ENCODE data around the gene SFSWAP.

SFSWAP gene

GRCh38 chr12:131709226-131709625 lies 1.7 kb upstream of the SFSWAP start:
- Histone ChIP-seq H3F3A (ENCODE audit: control insufficient read depth, insufficient read depth) (no peaks in the 10 kb centered on the region), H3K79me2 (ENCODE audit: control insufficient read depth, low read length) (peaks cover 43% of the 10 kb centered on the region), H3K36me3 (ENCODE audit: control insufficient read depth, low read length) (peaks cover 21% of the 10 kb centered on the region), H3K27ac (ENCODE audit: low read depth, low read length) (no peak overlapping the region), H3K4me3 (ENCODE audit: low read length) (no peak overlapping the region), H3K4me1 (ENCODE audit: control insufficient read depth, low read length) (peaks cover 21% of the 10 kb centered on the region), H3K4me2 (ENCODE audit: low read length) (peak overlapping the region; percentile 92; the same call in 1 of the 2 replicates), H3K27me3 (ENCODE audit: control insufficient read depth, low read length) (no peaks in the 10 kb centered on the region), H4K20me1 (ENCODE audit: control insufficient read depth, insufficient read depth, low read depth, low read length) (peaks cover 6% of the 10 kb centered on the region; the same call in 1 of the 2 replicates), H3K9me3 (ENCODE audit: control insufficient read depth, insufficient read depth, low read length) (no peaks in the 10 kb centered on the region), H3K9me2 (replicated peaks; ENCODE audit: control insufficient read depth, low read length) (no peaks in the 10 kb centered on the region)
- no peak for TF ChIP-seq CTCF (IDR thresholded peaks at IDR 0.05; ENCODE audit: low read depth, low read length, poor library complexity, severe bottlenecking)
- no peak for TF ChIP-seq EZH2phosphoT487 (IDR thresholded peaks at IDR 0.05; ENCODE audit: borderline replicate concordance, low read length)

- H3K36me3 ChIP-seq (ENCODE audit: control insufficient read depth, low read length): peaks cover 46% of the 10 kb centered on the region
These were observed 788 bp downstream of the SFSWAP start for GRCh38 chr12:131711551-131712205.

GRCh38 chr12:131713349-131713748 lies 2.5 kb downstream of the SFSWAP start:
- peaks cover 60% of the 10 kb centered on the region for H3K79me2 ChIP-seq (ENCODE audit: control insufficient read depth, low read length)
- peak overlapping the region; percentile 92; the same call in 1 of the 2 replicates for H3K4me2 ChIP-seq (ENCODE audit: low read length)
- no peak overlapping the region for H3K4me3 ChIP-seq (ENCODE audit: low read length)
- TF ChIP-seq CTCF (IDR thresholded peaks at IDR 0.05; ENCODE audit: low read depth, low read length, poor library complexity, severe bottlenecking) (no peak), EZH2phosphoT487 (IDR thresholded peaks at IDR 0.05; ENCODE audit: borderline replicate concordance, low read length) (no peak)
- no peaks in the 10 kb centered on the region for H3K27me3 ChIP-seq (ENCODE audit: control insufficient read depth, low read length)
- H3F3A ChIP-seq (ENCODE audit: control insufficient read depth, insufficient read depth): no peaks in the 10 kb centered on the region
- H3K27ac ChIP-seq (ENCODE audit: low read depth, low read length): no peak overlapping the region
- H3K9me2 ChIP-seq (replicated peaks; ENCODE audit: control insufficient read depth, low read length): no peaks in the 10 kb centered on the region
- H3K36me3 ChIP-seq (ENCODE audit: control insufficient read depth, low read length): peaks cover 62% of the 10 kb centered on the region
- H3K9me3 ChIP-seq (ENCODE audit: control insufficient read depth, insufficient read depth, low read length): no peaks in the 10 kb centered on the region
- H4K20me1 ChIP-seq (ENCODE audit: control insufficient read depth, insufficient read depth, low read depth, low read length): peaks cover 6% of the 10 kb centered on the region; the same call in 1 of the 2 replicates
- peaks cover 21% of the 10 kb centered on the region for H3K4me1 ChIP-seq (ENCODE audit: control insufficient read depth, low read length)

More at GRCh38 chr12:131711551-131712205, 788 bp downstream of the SFSWAP start:
- TF ChIP-seq CTCF (IDR thresholded peaks at IDR 0.05; ENCODE audit: low read depth, low read length, poor library complexity, severe bottlenecking) (no peak), EZH2phosphoT487 (IDR thresholded peaks at IDR 0.05; ENCODE audit: borderline replicate concordance, low read length) (no peak)
- Histone ChIP-seq H3K9me3 (ENCODE audit: control insufficient read depth, insufficient read depth, low read length) (no peaks in the 10 kb centered on the region), H3K9me2 (replicated peaks; ENCODE audit: control insufficient read depth, low read length) (no peaks in the 10 kb centered on the region), H3K4me2 (ENCODE audit: low read length) (peak overlapping the region; percentile 92), H4K20me1 (ENCODE audit: control insufficient read depth, insufficient read depth, low read depth, low read length) (peaks cover 6% of the 10 kb centered on the region; the same call in 1 of the 2 replicates), H3K4me1 (ENCODE audit: control insufficient read depth, low read length) (peaks cover 21% of the 10 kb centered on the region), H3K27me3 (ENCODE audit: control insufficient read depth, low read length) (no peaks in the 10 kb centered on the region), H3F3A (ENCODE audit: control insufficient read depth, insufficient read depth) (no peaks in the 10 kb centered on the region), H3K79me2 (ENCODE audit: control insufficient read depth, low read length) (peaks cover 53% of the 10 kb centered on the region), H3K27ac (ENCODE audit: low read depth, low read length) (no peak overlapping the region), H3K4me3 (ENCODE audit: low read length) (peak overlapping the region; percentile 97)
